ENCODE results near the gene AKT2.

AKT2 gene

GRCh38 chr19:40216013-40216776, 69.0 kb downstream of the AKT2 start:
- no peak for DNase-seq

GRCh38 chr19:40214936-40215335, 70.2 kb downstream of the AKT2 start:
- no peak for DNase-seq

DNA sequence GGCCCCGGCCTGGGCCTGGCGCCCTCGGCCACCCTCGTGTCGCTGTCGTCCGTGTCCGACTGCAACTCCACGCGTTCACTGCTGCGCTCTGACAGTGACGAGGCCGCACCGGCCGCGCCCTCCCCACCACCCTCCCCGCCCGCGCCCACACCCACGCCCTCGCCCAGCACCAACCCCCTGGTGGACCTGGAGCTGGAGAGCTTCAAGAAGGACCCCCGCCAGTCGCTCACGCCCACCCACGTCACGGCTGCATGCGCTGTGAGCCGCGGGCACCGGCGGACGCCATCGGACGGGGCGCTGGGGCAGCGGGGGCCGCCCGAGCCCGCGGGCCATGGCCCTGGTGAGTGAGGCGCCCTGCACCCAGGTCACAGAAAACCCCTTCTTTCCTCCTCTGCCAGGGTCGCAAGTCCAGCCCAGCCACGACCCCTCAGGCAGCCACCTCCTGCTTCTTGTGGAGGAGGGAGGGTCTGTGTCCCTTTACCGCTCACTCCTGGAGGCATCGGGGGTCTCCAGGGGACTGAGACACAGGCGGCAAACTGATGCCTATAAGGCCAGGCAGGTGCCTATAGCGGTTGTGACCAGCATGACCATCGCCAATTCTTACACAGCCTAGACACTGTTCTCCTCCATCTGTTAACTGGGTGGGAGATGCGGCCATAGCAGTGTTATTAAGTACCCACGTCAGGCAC, 71.1 kb downstream of the AKT2 start:
- no peak for DNase-seq

DNA sequence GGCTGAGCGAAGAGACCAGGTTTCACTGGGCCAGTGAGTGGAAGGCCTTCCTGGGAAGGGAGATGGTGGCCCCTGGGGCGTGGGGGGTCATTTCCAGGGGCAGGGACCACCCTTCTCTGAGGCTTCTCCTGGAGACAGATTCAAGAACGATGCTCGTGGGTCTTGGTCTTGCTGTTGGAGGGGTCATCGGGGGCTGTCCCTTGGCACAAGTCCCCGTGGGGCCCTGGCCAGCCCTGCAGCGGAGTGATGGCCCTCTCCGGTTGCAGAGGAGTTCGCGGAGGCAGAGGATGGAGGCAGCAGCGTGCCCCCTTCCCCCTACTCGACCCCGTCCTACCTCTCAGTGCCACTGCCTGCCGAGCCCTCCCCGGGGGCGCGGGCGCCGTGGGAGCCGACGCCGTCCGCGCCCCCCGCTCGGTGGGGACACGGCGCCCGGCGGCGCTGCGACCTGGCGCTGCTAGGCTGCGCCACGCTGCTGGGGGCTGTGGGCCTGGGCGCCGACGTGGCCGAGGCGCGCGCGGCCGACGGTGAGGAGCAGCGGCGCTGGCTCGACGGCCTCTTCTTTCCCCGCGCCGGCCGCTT, 71.8 kb downstream of the AKT2 start:
- DNase-seq: no peak

DNA sequence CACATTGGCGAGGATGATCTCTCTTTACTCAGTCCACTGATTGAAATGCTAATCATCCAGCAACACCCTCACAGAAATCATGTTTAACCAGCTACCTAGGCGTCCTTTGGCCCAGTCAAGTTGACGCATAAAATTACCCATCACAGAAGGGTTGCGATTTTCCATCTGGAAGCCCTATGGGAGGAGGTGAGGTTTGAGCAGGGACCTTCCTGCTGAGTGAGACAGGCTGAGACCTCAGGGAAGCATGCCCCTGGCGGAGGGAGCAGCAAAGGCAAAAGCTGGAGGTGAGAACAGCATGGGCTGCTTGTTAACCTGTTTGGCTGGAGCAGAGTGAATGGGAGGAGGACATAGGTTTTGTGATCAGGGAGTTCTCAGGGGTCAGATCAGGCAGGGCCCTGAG, 74.3 kb downstream of the AKT2 start:
- DNase-seq: no peak

DNA sequence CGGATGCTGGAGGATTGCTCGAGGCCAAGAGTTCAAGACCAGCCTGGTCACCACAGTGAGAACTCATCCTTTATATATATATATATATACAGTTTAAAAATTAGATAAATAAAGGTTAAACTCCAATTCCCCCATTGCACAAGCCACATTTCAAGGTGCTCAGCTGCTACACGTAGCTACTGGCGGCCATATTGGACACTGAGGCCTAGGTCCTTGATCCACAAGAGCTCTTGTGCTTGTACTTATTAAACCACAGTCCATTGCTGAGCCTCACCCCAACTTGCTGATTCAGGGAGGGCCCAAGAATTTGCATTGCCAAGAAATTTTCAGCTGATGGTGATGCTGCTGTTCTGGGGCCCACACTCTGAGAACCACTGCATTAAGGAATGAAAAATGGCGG, 76.5 kb downstream of the AKT2 start:
- DNase-seq: no peak

DNA sequence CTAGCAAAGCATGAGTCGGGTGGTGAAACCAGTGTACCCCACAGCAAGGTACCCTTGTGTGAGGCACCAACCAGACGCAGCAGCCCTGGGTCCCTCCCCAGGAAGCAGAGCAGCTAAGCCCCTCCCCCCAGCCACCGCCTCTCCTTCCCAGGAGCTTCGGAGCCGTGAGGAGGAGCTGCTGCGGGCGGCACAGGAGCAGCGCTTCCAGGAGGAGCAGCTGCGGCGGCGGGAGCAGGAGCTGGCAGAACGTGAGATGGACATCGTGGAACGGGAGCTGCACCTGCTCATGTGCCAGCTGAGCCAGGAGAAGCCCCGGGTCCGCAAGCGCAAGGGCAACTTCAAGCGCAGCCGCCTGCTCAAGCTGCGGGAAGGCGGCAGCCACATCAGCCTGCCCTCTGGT, 79.4 kb downstream of the AKT2 start:
- DNase-seq: no peak

DNA sequence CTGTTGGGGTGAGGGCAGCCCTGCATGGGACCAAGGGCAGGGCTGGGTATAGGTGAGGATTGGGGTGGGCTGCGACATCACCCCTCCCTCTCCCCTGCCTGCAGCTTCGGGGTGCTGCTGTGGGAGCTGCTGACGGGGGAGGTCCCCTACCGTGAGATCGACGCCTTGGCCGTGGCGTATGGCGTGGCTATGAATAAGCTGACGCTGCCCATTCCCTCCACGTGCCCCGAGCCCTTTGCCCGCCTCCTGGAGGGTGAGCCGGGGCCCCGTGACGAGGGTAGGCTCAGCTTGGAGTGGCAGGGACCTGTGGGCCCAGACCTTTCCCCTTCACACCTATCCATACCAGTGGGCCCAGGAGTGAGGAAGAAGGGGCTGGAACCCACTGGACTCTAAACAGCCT, 80.8 kb downstream of the AKT2 start:
- DNase-seq: no peak

DNA sequence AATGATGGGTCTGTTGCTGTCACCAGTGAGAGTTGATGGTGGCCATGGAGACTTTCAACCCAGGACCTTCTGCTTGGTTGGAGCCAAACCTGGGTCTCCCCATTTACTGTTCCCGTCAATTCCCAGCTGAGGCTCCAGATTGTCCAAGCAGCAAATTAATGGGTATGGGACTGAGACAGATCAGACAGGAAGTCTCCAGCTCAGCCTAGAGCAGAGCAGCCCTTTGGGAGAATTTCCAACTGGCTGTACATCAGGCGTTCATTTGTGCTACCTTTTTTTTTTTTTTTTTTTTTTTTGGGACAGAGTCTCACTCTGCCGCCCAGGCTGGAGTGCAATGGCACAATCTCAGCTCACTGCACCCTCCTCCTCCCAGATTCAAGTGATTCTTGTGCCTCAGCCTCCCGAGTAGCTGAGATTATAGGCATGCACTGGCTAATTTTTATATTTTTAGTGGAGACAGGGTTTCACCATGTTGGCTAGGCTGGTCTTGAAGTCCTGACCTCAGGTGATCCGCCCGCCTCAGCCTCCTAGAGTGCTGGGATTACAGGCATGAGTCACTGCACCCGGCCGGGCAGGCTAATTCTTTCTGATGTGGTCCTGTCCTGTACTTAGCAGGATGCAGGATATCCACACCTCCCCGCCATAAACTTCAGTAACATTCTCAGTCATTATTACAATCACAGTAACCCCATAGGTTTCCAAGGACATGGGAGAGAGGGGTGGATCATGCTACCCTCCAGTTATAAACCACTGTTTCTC, 84.6 kb downstream of the AKT2 start:
- DNase-seq: no peak

DNA sequence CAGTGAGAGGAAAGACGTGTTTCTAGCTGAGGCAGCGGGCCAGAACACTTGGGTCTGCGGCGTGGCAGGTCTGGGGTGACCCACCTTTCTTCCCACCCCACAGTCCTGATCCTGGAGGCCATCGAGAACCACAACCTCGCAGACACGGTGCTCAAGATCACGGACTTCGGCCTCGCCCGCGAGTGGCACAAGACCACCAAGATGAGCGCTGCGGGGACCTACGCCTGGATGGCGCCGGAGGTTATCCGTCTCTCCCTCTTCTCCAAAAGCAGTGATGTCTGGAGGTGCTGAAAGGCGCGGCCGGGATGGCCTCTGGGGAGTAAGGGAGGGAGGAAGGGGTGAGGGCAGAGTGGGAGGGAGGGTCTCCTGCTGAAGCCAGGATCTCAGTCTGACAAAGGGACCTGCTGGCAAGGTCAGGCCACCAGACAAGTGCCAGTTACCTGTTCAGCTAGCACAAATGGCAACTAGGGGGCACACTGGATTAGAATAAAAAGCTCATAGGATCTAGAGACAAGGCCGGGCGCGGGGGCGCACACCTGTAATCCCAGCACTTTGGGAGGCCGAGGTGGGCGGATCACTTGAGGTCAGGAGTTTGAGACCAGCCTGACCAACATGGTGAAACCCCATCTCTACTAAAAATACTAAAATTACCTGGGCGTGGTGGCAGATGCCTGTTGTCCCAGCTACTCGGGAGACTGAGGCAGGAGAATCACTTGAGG, 86.7 kb downstream of the AKT2 start:
- DNase-seq: no peak

- DNase-seq: no peak
Measured at GRCh38 chr19:40193587-40193849, 91.6 kb downstream of the AKT2 start.

DNA sequence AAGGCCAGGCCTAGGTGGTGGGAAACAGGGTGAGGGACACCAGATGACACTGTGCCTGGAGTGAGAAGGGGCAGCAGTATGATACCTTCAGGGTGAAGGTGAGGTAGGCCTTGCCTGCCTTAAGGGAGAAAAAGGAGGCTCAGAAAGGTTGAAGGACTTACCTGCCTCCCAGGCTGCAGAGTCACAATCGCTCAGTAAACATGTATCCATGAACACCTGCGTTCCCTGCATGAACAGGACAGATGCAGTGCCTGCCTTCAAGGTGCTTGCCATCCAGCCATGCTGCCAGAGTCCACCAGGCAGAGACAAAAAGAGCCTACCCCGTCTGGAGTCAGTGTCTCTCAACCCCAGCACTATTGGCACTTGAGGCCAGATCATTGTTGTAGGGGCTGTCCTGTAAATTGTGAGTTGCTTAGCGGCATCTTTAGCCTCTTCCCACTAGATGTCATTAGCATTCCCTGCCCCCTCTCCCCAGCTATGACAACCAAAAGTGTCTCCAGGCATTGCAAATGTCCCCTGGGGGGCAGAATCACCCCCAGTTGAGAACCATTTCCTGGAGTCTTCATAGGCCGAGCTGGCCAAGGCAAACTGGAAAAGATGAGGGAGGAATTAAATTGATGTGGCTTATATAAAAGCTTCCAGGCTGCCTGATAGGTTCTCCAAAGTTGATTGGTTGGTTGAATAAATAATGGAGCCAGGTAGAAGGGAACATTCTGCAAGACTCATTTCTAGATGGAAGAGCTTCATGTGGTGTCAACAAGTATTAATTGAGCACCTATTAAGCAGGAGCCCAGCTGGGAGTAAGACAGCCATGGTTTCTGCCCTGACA, 92.2 kb downstream of the AKT2 start:
- no peak for DNase-seq

- peak; percentile 13 to 28 for DNase-seq
Measured at GRCh38 chr19:40191836-40192646, 93.1 kb downstream of the AKT2 start.

GRCh38 chr19:40190891-40191835, 94.0 kb downstream of the AKT2 start, which contains the start of gene MAP3K10:
MAP3K10 (plus strand) TSS chr19:40191426; CDS start chr19:40192032, 606 bp downstream.
- peak; percentile 50 to 68 for DNase-seq

- no peak for DNase-seq
Measured at GRCh38 chr19:40184273-40184672, 100.9 kb downstream of the AKT2 start.

Measured in inflammatory macrophage treated with lipopolysaccharide for 1 hour (primary cell).